Parathyroid adenoma (tissue), 2 donors: Measurements from ENCODE around the gene VWA3A.

Experiments used
- H2AFZ ChIP-seq: fragments of 300-600 bp; sonication (generic); one replicate; pipeline ENCODE4 v1.7.0; 2017; ENCODE audit warnings: antibody characterized with exemption, mild to moderate bottlenecking
- H3K27ac ChIP-seq: fragments of 300-600 bp; sonication (generic); one replicate; pipeline ENCODE4 v1.7.0; 2017
- H3K27me3 ChIP-seq: fragments of 300-600 bp; sonication (generic); one replicate; pipeline ENCODE4 v1.7.0; 2017; ENCODE audit warnings: low read length; ENCODE audit not compliant: control insufficient read depth, insufficient read depth
- H3K36me3 ChIP-seq: fragments of 300-600 bp; sonication (generic); one replicate; pipeline ENCODE4 v1.7.0; 2017; ENCODE audit warnings: low read length; ENCODE audit not compliant: control insufficient read depth, insufficient read depth
- H3K4me1 ChIP-seq: fragments of 300-600 bp; sonication (generic); one replicate; pipeline ENCODE4 v1.7.0; 2017; ENCODE audit warnings: control low read depth
- H3K4me2 ChIP-seq: fragments of 300-600 bp; sonication (generic); one replicate; pipeline ENCODE4 v1.7.0; 2017; ENCODE audit warnings: low read length
- H3K4me3 ChIP-seq: fragments of 300-600 bp; sonication (generic); one replicate; pipeline ENCODE4 v1.7.0; 2017; ENCODE audit warnings: low read depth, low read length
- H3K79me2 ChIP-seq: fragments of 300-600 bp; sonication (generic); one replicate; pipeline ENCODE4 v1.7.0; 2017; ENCODE audit warnings: control low read depth
- H3K9ac ChIP-seq: fragments of 300-600 bp; sonication (generic); one replicate; pipeline ENCODE4 v1.7.0; 2017; ENCODE audit warnings: mild to moderate bottlenecking
- H3K9me3 ChIP-seq: fragments of 300-600 bp; sonication (generic); one replicate; pipeline ENCODE4 v1.7.0; 2017; ENCODE audit warnings: low read length; ENCODE audit not compliant: control insufficient read depth
- TF ChIP-seq, protein P1 (sequence below): fragments of 300-600 bp; sonication (generic); IDR thresholded peaks from one replicate; pipeline ENCODE4 v1.7.0; 2017; ENCODE audit warnings: antibody characterized with exemption, mild to moderate bottlenecking
- donor health status: primary hyperparathyroidism.

The VWA3A gene

DNA sequence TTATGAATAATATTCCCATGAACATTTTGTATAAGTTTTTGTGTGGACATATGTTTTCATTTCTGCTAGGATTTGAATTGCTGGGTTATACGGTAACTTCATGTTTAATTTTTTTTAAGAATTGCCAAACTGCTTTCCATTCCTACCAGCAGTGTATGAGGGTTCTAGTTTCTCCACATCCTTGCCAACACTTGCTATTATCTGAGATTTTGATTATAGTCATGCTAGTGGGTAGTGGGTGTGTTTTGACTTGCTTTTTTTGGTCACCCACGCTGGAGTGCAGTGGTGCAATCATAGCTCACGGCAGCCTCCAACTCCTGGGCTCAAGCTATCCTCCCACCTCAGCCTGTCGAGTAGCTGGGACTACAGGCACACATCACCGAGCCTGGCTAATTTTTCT is 110.8 kb downstream of the VWA3A start:
- no peaks in the 10 kb centered on the region for H3K36me3 ChIP-seq
- H2AFZ ChIP-seq = no peak overlapping the region
- H3K4me1 ChIP-seq = peaks cover 3% of the 10 kb centered on the region
- no peaks in the 10 kb centered on the region for H3K27me3 ChIP-seq
- peaks cover 7% of the 10 kb centered on the region for H3K79me2 ChIP-seq
- TF ChIP-seq, protein P1, sequence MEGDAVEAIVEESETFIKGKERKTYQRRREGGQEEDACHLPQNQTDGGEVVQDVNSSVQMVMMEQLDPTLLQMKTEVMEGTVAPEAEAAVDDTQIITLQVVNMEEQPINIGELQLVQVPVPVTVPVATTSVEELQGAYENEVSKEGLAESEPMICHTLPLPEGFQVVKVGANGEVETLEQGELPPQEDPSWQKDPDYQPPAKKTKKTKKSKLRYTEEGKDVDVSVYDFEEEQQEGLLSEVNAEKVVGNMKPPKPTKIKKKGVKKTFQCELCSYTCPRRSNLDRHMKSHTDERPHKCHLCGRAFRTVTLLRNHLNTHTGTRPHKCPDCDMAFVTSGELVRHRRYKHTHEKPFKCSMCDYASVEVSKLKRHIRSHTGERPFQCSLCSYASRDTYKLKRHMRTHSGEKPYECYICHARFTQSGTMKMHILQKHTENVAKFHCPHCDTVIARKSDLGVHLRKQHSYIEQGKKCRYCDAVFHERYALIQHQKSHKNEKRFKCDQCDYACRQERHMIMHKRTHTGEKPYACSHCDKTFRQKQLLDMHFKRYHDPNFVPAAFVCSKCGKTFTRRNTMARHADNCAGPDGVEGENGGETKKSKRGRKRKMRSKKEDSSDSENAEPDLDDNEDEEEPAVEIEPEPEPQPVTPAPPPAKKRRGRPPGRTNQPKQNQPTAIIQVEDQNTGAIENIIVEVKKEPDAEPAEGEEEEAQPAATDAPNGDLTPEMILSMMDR = no peak
- no peak overlapping the region for H3K27ac ChIP-seq
- no peak overlapping the region for H3K4me3 ChIP-seq
- H3K9me3 ChIP-seq = no peaks in the 10 kb centered on the region
- no peak overlapping the region for H3K9ac ChIP-seq
- no peak overlapping the region for H3K4me2 ChIP-seq

- Histone ChIP-seq H3K9me3 (no peaks in the 10 kb centered on the region), H3K4me2 (no peak overlapping the region), H3K4me3 (no peak overlapping the region), H3K36me3 (no peaks in the 10 kb centered on the region), H3K27ac (no peak overlapping the region), H3K27me3 (no peaks in the 10 kb centered on the region), H3K79me2 (peaks cover 9% of the 10 kb centered on the region), H3K4me1 (peaks cover 3% of the 10 kb centered on the region), H3K9ac (no peak overlapping the region), H2AFZ (no peak overlapping the region)
- TF ChIP-seq, protein P1 = no peak
These were observed 111.8 kb downstream of the VWA3A start for GRCh38 chr16:22204091-22204655.

DNA sequence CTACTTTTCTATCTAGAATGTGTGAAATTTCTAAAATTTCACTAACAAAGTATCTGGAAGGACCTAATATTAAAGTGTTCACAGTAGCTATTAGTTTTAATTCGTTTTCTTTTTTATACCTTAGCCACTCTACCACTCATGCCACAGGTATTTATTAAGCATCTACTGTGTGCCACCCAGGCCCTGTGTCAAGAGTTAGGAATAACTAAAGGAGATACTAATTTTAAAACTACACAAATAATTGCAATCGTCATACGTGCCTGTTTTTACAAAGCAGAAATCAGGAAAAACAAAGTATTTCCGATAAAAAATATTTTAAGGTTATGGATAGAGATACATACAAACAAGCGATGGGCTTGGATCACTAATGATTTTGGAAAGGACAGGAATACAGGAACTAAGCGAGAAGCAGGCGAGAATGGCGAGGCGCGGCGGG is 113.3 kb downstream of the VWA3A start:
- H3K27ac ChIP-seq = peak overlapping the region; percentile 85
- no peaks in the 10 kb centered on the region for H3K27me3 ChIP-seq
- H3K4me2 ChIP-seq = peak overlapping the region; percentile 93
- H3K36me3 ChIP-seq = no peaks in the 10 kb centered on the region
- no peaks in the 10 kb centered on the region for H3K9me3 ChIP-seq
- TF ChIP-seq, protein P1 = no peak
- H3K4me1 ChIP-seq = peaks cover 3% of the 10 kb centered on the region
- peak overlapping the region; percentile 79 for H3K4me3 ChIP-seq
- peak overlapping the region; percentile 83 for H2AFZ ChIP-seq
- H3K9ac ChIP-seq = no peak overlapping the region
- H3K79me2 ChIP-seq = peaks cover 9% of the 10 kb centered on the region

- H3K27ac ChIP-seq = peak within 1 kb of the TSS; percentile 85
- H3K36me3 ChIP-seq = no peaks in the 10 kb centered on the region
- H3K9ac ChIP-seq = no peak within 1 kb of the TSS
- H2AFZ ChIP-seq = peak within 1 kb of the TSS; percentile 83
- peak within 1 kb of the TSS; percentile 79 for H3K4me3 ChIP-seq
- H3K27me3 ChIP-seq = no peaks in the 10 kb centered on the region
- H3K79me2 ChIP-seq = peaks cover 9% of the 10 kb centered on the region
- TF ChIP-seq, protein P1 = peak; percentile 79
- peaks cover 3% of the 10 kb centered on the region for H3K4me1 ChIP-seq
- no peaks in the 10 kb centered on the region for H3K9me3 ChIP-seq
- peak within 1 kb of the TSS; percentile 93 for H3K4me2 ChIP-seq
These were observed 113.9 kb downstream of the VWA3A start, which contains the start of gene EEF2K for GRCh38 chr16:22206013-22206841. Gene EEF2K, plus strand, starts transcription at chr16:22206278. Its CDS starts 19,452 bp downstream, at chr16:22225730.
